Measurements from ENCODE around the gene WDR18.

The WDR18 gene

GRCh38 chr19:1041272-1041834 is 57.2 kb downstream of the WDR18 start:
- no peak for DNase-seq (ENCODE audit: low read depth in 1 of 2, low spot score in 1 of 2)

GRCh38 chr19:1041835-1042685 is 57.9 kb downstream of the WDR18 start:
- no peak for DNase-seq (ENCODE audit: low read depth in 1 of 2, low spot score in 1 of 2)

DNA sequence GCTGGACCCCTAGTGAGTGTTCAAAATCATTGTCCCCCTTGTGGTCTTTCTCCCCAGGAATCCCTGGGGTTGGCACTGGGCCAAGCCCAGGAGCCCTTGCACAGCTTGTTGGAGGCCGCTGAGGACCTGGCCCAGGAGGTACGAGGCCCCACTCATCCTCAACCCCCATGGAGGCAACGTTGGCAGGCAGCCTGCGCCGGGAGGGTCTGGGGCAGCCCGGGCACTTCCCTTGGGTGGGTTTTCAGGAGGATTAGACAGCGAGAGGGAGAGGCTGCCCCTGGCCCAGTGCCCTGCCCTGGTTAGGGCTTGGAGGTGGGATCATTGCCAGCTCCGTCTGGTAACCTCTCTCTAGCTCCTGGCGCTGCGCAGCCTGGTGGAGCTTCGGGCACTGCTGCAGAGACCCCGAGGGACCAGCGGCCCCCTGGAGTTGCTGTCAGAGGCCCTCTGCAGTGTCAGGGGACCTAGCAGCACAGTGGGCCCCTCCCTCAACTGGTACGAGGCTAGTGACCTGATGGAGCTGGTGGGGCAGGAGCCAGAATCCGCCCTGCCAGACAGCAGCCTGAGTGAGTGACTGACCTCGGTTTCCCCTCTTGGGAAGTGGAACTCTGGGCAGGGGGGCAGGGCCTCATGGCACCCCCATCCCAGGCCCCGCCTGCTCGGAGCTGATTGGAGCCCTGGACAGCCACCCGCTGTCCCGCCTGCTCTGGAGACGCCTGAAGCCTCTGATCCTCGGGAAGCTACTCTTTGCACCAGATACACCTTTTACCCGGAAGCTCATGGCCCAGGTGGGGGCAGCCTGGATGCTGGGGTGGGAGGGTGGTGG is 58.8 kb downstream of the WDR18 start:
- no peak for DNase-seq (ENCODE audit: low read depth in 1 of 2, low spot score in 1 of 2)

All from activated T-helper 1 cell treated with anti-CD3 and anti-CD28 coated beads, Interleukin-2, amount 50 U/mL, for 16 hours (primary cell).